ENCODE measurements around the gene PHC2.

The PHC2 gene

GRCh38 chr1:33363470-33363861 lies 67.4 kb downstream of the PHC2 start:
- TF ChIP-seq Cebpa-rat (IDR thresholded peaks at IDR 0.05), result no peak
- H3K9me3 ChIP-seq (replicated peaks in 1 of 11), result no peaks in the 10 kb centered on the region
- peak overlapping the region in 8 of 11 experiments; percentile 31 to 77 (median 67); a peak in 16 of 22 replicates for H3K9ac ChIP-seq
- peak overlapping the region in 8 of 11 experiments; percentile 57 to 79 (median 68); a peak in 16 of 22 replicates for H3K27ac ChIP-seq
- H3K4me2 ChIP-seq, result peak overlapping the region; percentile 61 to 95 (median 86)
- no peaks in the 10 kb centered on the region for H3K27me3 ChIP-seq
- peaks cover 0 to 5% (median 0%) of the 10 kb centered on the region in 11 experiments; a peak in 2 of 22 replicates for H3K36me3 ChIP-seq
- H3K4me3 ChIP-seq, result peak overlapping the region in 5 of 10 experiments; percentile 24 to 53 (median 45); a peak in 8 of 20 replicates
- peaks cover 75 to 86% (median 78%) of the 10 kb centered on the region in 10 experiments for H3K4me1 ChIP-seq
- no peaks in the 10 kb centered on the region for H4K20me1 ChIP-seq

DNA sequence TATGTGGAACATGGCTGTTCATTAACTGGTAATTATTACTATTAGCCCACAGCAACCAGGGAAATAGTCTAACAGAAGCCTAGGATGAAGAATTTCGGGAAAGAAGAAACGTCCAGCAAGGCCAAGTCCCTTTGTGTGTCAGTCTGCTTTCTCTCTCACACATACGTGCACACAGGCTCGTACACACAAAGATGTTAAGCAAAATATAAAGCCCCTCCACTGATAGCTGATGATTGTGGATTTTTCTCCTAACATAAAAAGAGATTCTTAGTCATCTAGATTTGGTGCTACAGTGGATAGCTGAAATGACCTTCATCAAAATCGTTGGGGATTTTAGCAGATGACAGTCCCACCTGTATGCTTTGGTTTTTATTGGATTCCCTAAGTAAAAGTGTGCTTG lies 67.9 kb downstream of the PHC2 start:
- H3K4me1 ChIP-seq, result peaks cover 74 to 85% (median 77%) of the 10 kb centered on the region in 10 experiments
- no peaks in the 10 kb centered on the region for H4K20me1 ChIP-seq
- no peak for TF ChIP-seq Cebpa-rat (IDR thresholded peaks at IDR 0.05)
- no peaks in the 10 kb centered on the region for H3K9me3 ChIP-seq (replicated peaks in 1 of 11)
- H3K4me2 ChIP-seq, result peak overlapping the region; percentile 61 to 95 (median 86); a peak in 21 of 22 replicates
- H3K9ac ChIP-seq, result peak overlapping the region in 7 of 11 experiments; percentile 50 to 77 (median 71); a peak in 15 of 22 replicates
- H3K27me3 ChIP-seq, result no peaks in the 10 kb centered on the region
- peak overlapping the region in 5 of 10 experiments; percentile 24 to 53 (median 45); a peak in 8 of 20 replicates for H3K4me3 ChIP-seq
- peak overlapping the region in 8 of 11 experiments; percentile 57 to 79 (median 68); a peak in 14 of 22 replicates for H3K27ac ChIP-seq
- H3K36me3 ChIP-seq, result peaks cover 0 to 5% (median 0%) of the 10 kb centered on the region in 11 experiments; a peak in 2 of 22 replicates

DNA sequence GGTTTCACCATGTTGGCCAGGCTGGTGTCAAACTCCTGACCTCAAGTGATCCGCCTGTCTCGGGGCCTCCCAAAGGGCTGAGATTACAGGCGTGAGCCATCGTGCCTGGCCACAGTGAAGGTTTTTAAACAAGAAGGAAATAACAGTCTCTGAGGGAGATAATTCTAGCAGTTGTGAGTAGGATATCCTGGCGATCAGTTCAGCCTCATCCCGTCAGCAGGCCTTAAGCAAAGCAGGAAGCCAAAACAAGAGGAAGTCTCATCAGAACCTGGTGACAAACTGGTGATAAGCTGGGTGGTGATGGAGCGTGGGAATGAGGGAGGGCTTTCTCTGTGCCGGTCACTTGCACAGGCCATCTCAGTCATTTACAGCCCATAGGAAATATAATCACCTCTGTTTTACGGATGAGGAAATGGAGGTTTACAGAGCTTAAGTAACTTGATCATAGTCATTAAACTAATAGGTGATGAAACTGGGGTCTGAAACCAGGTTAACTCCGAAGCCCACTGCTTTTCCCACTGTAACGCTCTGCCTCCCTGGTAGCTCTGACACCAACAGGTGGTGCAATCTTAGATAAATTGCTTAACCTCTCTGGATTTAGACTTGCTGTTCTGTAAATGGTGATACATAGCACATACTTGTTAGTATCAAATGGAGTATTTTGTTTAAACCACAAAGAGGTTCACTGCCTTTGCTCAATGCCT lies 69.2 kb downstream of the PHC2 start:
- Histone ChIP-seq H3K27me3 (no peaks in the 10 kb centered on the region), H3K9me3 (replicated peaks in 1 of 11) (peaks cover 0 to 12% (median 5%) of the 10 kb centered on the region in 11 experiments; a peak in 5 of 22 replicates), H3K27ac (peak overlapping the region; percentile 47 to 79 (median 71); a peak in 21 of 22 replicates), H3K4me1 (peaks cover 61 to 72% (median 65%) of the 10 kb centered on the region in 10 experiments), H3K9ac (peak overlapping the region in 9 of 11 experiments; percentile 29 to 77 (median 49); a peak in 15 of 22 replicates), H3K4me3 (peak overlapping the region in 2 of 10 experiments; percentile 20 to 45; a peak in 2 of 20 replicates), H3K36me3 (peaks cover 0 to 11% (median 4%) of the 10 kb centered on the region in 11 experiments; a peak in 5 of 22 replicates), H4K20me1 (no peaks in the 10 kb centered on the region), H3K4me2 (peak overlapping the region; percentile 61 to 95 (median 86))
- 0 out of 22 replicates have a peak, but pooled peaks of 1 of the 11 experiments have one; percentile 34 for TF ChIP-seq Cebpa-rat (IDR thresholded peaks at IDR 0.05)

GRCh38 chr1:33360367-33360766 lies 70.5 kb downstream of the PHC2 start:
- TF ChIP-seq Cebpa-rat (IDR thresholded peaks at IDR 0.05), result no peak
- H3K4me1 ChIP-seq, result peaks cover 48 to 63% (median 56%) of the 10 kb centered on the region in 10 experiments
- no peak overlapping the region for H3K27ac ChIP-seq
- H3K9ac ChIP-seq, result no peak overlapping the region
- no peak overlapping the region for H3K4me3 ChIP-seq
- peak overlapping the region in 7 of 11 experiments; percentile 13 to 95 (median 89); a peak in 11 of 22 replicates for H3K4me2 ChIP-seq
- H3K36me3 ChIP-seq, result peaks cover 0 to 11% (median 4%) of the 10 kb centered on the region in 11 experiments; a peak in 5 of 22 replicates
- H3K27me3 ChIP-seq, result no peaks in the 10 kb centered on the region
- peaks cover 0 to 12% (median 6%) of the 10 kb centered on the region in 11 experiments; a peak in 5 of 22 replicates for H3K9me3 ChIP-seq (replicated peaks in 1 of 11)
- H4K20me1 ChIP-seq, result no peaks in the 10 kb centered on the region

DNA sequence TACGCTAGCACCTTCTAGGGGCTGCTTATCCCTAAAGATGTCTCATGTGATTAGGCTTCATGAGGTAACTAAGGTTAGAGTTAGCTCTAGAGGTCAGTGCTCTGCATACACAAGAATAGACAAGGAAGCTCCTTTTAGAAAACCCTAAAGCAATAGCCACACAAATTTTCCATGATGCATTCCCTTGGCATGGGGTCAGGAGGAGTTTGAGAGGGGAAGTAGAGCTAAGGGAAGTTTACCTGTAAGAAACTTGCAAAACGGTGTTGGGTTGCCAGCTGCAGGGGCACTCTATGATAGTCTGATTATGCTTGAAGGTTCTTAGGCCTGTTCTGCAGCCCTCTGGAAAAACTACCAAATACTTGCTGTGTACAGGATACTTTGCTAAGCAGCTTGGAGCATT lies 71.0 kb downstream of the PHC2 start:
- H3K27me3 ChIP-seq, result no peaks in the 10 kb centered on the region
- peaks cover 0 to 12% (median 6%) of the 10 kb centered on the region in 11 experiments; a peak in 5 of 22 replicates for H3K9me3 ChIP-seq (replicated peaks in 1 of 11)
- H3K4me3 ChIP-seq, result no peak overlapping the region
- no peak overlapping the region for H3K27ac ChIP-seq
- H3K4me1 ChIP-seq, result peaks cover 44 to 63% (median 56%) of the 10 kb centered on the region in 10 experiments
- H4K20me1 ChIP-seq, result no peaks in the 10 kb centered on the region
- H3K9ac ChIP-seq, result no peak overlapping the region
- H3K4me2 ChIP-seq, result peak overlapping the region in 5 of 11 experiments; percentile 2 to 94 (median 71); a peak in 8 of 22 replicates
- TF ChIP-seq Cebpa-rat (IDR thresholded peaks at IDR 0.05), result no peak
- H3K36me3 ChIP-seq, result peaks cover 0 to 11% (median 4%) of the 10 kb centered on the region in 11 experiments; a peak in 6 of 22 replicates

DNA sequence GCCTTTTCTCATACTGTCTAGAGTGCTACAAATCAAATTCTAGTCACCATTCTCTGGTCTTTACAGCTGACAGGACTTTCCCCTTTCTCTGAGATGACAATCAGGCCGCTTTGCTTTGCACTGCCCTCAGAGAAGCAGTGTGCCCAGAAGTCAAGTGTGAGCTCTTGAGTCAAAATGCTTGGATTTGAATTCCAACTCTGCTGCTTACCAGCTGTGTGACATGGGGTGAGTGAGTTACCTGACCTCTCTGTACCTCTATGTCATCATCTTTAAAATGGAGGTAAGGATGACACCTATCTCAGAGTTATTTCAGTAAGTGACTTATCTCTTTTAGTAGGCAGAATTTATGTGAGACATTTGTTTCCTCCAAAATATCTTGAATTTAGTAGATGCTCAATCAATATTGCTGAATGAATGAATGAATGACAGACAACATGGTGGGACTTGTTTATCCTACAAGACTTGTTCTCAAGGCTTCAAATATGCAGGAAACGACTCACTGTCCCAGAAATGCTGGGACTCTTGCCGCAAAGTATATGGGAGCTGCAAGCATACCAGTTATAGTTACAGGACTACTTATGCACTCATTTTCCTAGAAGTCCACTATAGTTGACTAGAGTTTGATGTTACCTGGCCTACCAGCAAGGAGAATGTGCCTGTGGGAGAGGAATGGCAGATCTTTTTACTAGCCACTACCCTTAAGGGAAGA lies 71.9 kb downstream of the PHC2 start:
- Histone ChIP-seq H4K20me1 (no peaks in the 10 kb centered on the region), H3K36me3 (peaks cover 0 to 11% (median 5%) of the 10 kb centered on the region in 11 experiments; a peak in 6 of 22 replicates), H3K4me2 (no peak overlapping the region), H3K4me3 (no peak overlapping the region), H3K4me1 (peaks cover 34 to 63% (median 56%) of the 10 kb centered on the region in 10 experiments), H3K9me3 (replicated peaks in 1 of 11) (peaks cover 0 to 12% (median 6%) of the 10 kb centered on the region in 11 experiments; a peak in 5 of 22 replicates), H3K27ac (no peak overlapping the region), H3K9ac (no peak overlapping the region), H3K27me3 (no peaks in the 10 kb centered on the region)
- no peak for TF ChIP-seq Cebpa-rat (IDR thresholded peaks at IDR 0.05)

- TF ChIP-seq Cebpa-rat (IDR thresholded peaks at IDR 0.05), result no peak
Observed at GRCh38 chr1:33358114-33358794, 72.6 kb downstream of the PHC2 start.

GRCh38 chr1:33357099-33357498 lies 73.8 kb downstream of the PHC2 start:
- H3K9ac ChIP-seq, result no peak overlapping the region
- H3K4me1 ChIP-seq, result peaks cover 15 to 51% (median 46%) of the 10 kb centered on the region in 10 experiments
- H3K4me2 ChIP-seq, result no peak overlapping the region
- TF ChIP-seq Cebpa-rat (IDR thresholded peaks at IDR 0.05), result no peak
- no peaks in the 10 kb centered on the region for H3K27me3 ChIP-seq
- no peak overlapping the region for H3K4me3 ChIP-seq
- no peak overlapping the region for H3K27ac ChIP-seq
- peaks cover 0 to 12% (median 6%) of the 10 kb centered on the region in 11 experiments; a peak in 5 of 22 replicates for H3K9me3 ChIP-seq (replicated peaks in 1 of 11)
- no peaks in the 10 kb centered on the region for H4K20me1 ChIP-seq
- H3K36me3 ChIP-seq, result peaks cover 0 to 11% (median 5%) of the 10 kb centered on the region in 11 experiments; a peak in 6 of 22 replicates

More at GRCh38 chr1:33358114-33358794, 72.6 kb downstream of the PHC2 start:
- H4K20me1 ChIP-seq, result no peaks in the 10 kb centered on the region
- peaks cover 0 to 12% (median 6%) of the 10 kb centered on the region in 11 experiments; a peak in 5 of 22 replicates for H3K9me3 ChIP-seq (replicated peaks in 1 of 11)
- H3K4me3 ChIP-seq, result no peak overlapping the region
- no peak overlapping the region for H3K4me2 ChIP-seq
- no peaks in the 10 kb centered on the region for H3K27me3 ChIP-seq
- H3K4me1 ChIP-seq, result peaks cover 27 to 63% (median 56%) of the 10 kb centered on the region in 10 experiments
- no peak overlapping the region for H3K27ac ChIP-seq
- no peak overlapping the region for H3K9ac ChIP-seq
- peaks cover 0 to 11% (median 5%) of the 10 kb centered on the region in 11 experiments; a peak in 6 of 22 replicates for H3K36me3 ChIP-seq
